T-helper 22 cell (primary cell): Measurements from ENCODE around the gene CDH1.
A peak's percentile ranks its signal among the peaks of the same experiment; 100 is the strongest.

Experiments
- DNase-seq: peaks from one replicate; pipeline ENCODE4 v3.0.0-alpha.2; 2020; ENCODE audit warnings: low read depth

CDH1 gene

DNA sequence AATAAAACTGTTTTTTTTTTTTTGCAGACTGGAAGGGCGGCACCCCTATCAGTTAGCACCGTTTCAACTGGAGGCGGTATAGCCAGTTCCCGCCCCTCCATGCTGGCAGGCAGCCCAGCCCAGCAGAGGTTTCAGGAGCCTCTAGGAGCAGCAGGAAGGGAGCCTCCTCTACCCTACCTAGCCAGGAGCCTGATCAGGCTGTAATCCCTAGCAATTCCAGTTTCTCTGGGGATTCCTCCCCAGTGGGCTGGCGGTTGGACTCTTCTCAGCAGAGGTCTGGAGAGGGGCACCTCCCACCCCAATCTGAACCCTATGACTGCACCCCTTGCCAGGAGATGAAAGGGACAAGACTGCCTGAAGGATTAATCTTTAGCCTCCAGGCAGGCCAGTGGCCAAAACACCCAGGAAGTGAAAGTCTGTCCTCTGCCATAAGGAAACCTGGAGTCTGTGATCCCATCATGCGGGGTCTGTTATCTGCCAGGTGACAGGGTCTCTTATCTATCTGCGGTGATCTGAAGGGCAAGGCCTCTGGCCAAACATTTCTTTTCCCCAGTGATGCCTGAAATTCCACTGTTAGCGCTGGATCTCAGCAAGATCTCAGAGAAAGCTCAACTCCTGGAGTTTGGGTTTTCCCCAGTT lies 4.9 kb upstream of the CDH1 start:
- no peak for DNase-seq

DNA sequence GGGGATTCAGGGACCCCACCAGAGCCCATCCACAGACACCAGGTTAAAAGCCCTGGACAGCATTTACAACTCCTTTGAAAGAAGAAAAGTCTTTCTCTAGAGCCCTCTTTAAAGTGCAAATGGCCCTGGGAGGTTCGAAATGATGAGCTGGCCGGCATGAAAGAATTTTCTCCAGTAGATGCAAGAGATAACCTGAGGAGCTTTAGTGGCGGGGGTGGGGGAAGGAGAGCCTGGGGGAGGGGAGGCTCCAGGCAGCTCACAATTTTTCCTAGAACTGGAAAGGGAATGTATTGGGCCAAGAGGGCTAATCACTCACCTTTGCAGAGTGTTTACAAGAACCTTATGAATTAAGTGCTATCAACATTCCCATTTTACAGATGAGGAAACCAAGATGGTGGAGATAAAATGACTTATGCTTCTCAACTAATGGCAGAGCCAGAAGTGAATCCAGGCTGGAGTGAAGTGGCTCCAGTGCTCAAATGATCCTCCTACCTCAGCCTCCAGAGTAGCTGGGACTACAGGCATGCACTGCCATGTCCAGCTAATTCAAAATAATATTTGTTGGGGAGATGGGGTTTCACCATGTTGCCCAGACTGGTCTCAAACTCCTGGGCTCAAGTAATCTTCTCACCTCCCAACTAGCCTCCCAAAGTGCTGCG lies 4.2 kb upstream of the CDH1 start:
- DNase-seq = no peak

DNA sequence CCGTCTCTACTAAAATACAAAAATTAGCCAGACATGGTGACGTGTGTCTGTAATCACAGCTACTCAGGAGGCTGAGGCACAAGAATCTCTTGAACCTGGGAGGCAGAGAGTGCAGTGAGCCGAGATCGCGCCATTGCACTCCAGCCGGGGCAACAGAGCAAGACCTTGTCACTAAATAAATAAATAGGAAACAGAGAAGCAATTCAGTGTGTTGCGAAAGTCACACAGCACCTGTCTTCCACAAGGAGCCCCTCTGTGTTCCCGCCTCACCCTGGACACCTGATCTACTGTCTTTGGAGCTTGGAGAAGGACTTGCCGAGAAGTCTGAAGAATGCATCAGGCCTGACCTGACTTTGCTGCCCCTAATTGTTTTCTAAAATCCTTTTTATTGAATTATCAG lies 3.5 kb upstream of the CDH1 start:
- no peak for DNase-seq

DNA sequence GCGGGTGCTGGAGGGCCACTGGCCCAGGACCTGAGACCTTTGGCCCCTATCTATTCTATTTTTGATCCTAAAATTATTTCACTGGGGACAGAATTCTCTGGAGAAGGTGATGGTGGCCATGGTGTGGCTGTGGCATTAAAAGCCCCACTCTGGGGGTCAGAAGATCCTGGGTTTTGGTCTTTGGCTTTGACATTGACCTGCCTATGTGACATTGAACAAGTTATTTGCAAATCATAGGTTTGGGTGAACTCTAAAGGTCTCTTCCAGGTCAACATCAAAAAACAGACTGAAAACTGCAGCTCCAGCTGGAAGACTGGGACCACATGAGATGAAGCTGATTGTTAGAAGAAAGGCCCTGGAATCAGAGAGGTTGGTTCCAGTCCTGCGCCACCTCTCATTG lies 2.3 kb upstream of the CDH1 start:
- no peak for DNase-seq

DNA sequence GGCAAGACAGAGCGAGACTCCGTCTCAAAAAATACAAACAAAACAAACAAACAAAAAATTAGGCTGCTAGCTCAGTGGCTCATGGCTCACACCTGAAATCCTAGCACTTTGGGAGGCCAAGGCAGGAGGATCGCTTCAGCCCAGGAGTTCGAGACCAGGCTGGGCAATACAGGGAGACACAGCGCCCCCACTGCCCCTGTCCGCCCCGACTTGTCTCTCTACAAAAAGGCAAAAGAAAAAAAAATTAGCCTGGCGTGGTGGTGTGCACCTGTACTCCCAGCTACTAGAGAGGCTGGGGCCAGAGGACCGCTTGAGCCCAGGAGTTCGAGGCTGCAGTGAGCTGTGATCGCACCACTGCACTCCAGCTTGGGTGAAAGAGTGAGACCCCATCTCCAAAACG lies 531 bp upstream of the CDH1 start:
- no peak for DNase-seq

DNA sequence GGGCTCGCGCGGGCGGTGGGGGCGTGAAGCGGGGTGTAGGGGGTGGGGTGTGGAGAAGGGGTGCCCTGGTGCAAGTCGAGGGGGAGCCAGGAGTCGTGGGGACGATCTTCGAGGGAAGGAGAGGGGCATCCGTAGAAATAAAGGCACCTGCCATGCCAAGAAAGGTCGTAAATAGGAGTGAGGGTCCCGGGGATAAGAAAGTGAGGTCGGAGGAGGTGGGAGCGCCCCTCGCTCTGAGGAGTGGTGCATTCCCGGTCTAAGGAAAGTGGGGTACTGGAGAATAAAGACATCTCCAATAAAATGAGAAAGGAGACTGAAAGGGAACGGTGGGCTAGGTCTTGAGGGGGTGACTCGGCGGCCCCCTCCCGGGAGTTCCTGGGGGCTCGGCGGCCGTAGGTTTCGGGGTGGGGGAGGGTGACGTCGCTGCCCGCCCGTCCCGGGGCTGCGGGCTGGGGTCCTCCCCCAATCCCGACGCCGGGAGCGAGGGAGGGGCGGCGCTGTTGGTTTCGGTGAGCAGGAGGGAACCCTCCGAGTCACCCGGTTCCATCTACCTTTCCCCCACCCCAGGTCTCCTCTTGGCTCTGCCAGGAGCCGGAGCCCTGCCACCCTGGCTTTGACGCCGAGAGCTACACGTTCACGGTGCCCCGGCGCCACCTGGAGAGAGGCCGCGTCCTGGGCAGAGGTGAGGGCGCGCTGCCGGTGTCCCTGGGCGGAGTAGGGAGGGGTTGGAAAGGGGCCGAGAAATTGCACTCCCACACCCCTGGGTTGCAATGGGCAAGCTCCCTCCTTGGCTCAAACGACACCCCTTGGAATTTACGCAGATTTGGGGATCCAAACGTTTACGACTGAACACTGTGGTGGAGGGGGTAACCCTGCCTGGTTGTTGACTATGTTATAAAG lies 888 bp downstream of the CDH1 start:
- DNase-seq = no peak

DNA sequence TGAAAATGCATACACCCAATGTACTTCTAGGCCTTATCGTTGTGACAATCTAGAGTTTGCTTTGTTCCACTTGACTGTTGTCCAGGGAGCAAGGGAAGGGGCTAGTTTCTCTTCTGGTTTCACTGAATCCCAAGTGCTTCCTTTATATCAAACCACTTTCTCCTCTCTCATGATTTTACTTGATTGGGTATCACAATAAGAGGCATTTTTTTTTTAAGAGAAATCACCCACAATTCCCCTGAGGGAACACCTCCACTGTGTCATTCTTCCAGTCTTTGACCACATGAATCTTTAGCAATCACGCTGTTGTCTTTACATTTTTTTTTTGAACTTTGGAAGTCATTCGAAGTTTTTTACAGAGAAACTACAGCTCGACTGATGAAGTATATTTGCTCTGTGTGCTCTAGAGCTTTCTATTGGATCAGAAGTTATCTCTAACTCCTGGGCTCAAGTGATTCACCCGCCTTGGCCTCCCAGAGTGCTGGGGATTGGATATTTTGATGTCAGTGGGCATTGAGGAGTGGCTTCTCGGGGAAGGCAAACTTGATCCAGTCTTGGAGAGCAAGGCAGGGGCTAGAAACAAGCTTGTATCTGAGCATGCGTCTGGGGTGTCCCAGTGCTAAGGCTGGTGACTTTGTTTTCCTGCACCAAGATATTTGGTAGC lies 3.0 kb downstream of the CDH1 start:
- no peak for DNase-seq

DNA sequence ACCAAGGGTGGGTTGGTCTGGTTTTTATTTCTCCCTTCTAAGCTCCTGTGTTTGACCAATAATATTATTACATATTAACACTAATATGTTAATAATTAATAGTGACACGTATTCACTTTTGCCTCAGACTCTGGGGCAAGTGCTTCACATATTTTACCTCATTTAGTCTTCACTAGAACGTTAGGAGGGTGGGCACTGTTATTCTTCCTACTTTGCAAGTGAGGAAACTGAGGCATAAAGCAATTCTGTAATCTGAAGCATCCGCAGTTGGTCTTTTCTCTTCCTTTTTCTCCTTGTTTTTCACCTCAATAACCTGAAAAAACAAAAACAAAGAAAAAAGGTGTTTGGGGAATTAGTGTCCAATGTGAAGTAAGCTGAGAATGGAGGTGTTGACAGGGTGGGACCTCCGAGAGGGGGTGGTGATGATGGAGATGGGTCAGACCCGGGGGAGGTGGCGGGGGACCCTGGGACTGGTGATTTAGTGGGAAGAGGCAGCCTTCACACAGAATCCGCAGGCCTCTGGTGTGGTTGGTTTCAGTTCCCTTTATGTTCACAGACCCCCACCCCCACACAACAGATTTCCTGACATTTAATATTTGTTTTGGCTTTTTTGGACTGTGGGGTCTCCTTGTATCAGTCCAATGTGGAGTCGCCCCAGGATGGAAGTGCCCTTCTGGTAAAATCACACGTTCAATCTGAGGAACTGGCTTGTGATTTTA lies 3.7 kb downstream of the CDH1 start:
- no peak for DNase-seq

DNA sequence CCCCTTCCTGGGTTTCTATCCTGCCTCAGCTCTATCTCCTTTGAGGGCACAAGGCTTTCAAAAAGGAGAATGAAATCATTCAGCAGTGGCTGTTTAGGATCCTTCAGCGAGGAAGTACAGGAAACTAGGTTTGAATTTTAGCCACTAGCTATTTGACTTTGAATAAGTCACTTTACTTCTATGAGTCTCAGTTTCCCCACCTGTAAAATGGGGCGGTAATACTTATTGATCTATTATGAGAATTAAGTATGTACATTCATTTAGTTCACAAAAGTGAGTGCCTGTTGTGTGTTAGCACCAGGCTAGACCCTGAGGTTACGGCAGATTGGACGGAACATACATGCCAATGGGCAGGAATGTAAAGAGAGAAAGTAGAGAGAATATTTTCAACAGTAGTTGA lies 6.6 kb downstream of the CDH1 start:
- no peak for DNase-seq

DNA sequence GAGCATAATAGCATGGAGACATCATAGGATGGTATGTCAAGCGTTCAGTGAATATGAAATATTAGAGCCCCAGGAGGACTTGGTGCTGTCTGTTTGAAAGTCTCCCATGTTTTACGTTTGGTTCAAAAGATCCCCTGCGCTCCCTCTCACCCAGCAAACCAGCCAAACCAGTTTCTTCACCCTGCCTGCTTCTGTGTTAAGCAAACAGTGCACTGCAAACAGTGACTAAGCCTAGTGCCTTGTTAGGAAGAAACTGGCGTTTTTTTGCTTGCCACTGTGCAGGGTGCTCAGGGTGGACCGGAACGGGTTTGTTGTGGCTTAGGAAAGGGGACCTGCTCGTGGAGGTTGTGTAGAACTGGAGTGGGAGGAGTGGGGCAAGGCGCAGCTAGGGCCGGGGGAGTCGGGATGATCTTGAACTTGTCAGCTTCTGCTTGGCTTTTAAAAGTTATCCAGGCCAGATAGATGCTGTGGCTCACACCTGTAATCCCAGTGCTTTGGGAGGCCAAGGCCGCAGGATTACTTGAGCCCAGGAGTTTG lies 7.7 kb downstream of the CDH1 start:
- no peak for DNase-seq

DNA sequence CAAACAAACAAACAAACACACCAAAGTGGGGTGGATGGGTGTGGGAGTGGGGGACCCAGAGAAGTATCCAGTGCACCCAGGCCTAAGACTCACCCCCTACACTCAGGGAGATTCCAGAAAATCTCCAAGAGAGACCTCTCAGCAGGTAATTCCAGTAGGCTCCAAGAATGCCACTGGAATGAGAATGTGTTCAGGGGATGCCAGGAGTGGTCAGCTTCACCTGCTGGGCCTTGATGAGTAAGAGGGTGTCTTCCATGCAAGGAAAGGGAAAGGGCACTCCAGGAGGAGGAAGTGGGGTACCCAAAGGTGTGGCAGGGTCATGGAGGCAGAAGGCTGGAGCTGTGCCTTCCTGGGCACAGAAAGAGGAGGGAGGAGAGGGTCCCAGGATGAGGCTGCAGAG lies 9.9 kb downstream of the CDH1 start:
- DNase-seq = no peak

DNA sequence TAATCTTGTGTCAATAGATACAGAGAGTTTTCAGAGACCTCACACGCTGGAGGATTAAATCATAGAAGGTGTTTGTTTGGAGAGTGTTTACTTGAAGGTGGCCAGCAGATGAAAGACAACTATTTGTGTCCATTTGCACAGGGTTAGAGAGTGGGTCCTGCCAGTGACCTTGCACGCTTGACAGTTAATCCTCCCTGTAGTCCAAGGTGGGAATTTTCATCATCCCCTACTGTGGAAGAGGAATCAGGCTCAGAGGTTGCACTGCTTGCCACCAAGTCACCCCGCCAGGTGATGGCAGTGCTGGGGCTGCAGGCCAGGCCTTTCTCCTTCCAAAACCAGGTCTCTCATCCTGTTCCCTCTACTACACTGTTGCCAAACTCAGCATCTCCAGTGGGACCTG lies 12.3 kb downstream of the CDH1 start:
- no peak for DNase-seq

DNA sequence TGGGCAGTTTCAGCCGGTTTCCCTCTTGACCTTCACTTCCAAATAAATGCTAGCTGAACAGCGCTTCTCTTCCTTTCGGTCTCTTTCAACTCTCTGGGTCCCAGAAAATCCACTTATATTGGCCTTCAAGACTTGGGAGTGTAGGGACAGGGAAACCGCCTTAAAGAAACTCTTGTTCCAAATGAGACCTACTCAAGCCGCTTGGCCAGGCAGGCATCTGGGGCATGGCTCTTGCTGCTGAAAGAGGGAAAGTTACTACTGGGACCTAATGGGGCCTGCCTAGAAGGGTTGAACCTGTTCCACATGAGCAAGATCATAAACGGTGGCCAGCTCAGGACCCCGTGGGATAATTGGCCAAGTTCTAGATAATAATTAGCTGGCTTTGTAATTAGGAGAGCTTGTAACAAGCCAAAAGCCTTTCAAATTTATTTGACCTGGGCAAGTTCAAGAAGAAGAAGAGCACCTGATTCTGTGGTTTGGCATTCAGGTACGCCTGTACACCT lies 13.2 kb downstream of the CDH1 start:
- DNase-seq = no peak

DNA sequence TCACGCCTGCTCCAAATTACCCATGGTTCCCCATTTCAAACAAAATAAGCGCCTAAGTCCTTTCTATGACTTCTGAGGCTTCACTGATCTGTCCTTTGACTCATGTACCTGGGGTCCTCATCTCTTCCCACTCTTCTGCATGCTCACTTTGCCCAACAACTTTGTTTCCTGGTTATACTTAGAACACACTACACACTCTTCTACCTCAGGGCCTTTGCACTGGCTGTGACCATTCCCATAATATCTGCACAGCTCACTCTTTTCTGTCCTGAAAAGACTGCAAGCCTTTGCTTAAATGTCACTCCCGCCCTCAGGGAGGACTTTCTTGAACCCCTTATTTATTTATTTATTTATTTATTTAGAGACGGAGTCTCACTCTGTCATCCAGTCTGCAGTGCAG lies 14.1 kb downstream of the CDH1 start:
- DNase-seq = no peak

DNA sequence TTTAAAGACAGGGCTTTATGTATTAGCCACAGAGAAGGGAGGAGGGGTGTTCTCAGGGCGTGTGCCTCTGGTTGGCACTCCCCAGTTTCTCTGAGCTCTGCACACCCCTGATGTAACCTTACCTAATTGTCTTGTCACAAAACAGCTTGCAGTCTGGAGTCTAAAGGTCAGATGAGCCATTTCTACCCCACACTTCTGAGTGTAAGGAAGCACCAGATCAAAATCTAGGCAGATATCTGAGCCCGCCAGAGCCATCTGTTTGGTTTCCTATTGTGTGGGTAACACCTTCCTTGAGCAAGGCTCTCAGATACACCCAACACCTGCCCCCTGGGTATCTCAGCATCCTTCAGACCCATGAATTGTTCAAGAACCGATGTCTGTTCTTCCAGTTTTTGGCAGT lies 15.5 kb downstream of the CDH1 start:
- no peak for DNase-seq

DNA sequence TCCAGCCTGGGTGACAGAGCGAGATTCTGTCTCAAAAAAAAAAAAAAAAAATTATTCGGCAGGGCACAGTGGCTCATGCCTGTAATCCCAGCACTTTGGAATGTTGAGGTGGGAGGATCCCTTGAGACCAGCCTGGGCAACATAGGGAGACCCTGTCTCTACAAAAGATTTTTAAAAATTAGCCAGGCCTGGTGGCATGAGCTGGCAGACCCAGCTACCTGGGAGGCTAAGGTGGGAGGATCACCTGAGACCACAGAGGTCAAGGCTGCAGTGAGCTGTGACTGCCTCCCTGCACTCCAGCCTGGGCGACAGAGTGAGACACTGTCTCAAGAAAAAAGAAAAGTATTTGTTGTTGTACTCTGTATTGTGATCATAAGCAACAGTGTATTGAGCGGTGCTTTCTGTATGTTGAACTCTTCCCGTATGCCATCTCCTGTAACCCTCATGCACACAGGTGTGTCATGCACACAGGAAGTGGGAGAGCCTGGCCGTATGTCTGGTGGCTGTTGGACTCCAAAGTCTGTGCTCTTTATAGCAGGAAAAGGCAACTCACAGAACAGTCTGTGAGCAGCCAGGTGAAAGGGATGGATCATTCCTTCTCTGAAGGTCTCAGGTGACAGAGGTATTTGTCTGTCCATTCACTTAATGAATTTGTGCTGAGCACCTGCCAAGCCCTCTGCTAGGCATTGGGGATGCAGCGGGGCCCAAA lies 17.1 kb downstream of the CDH1 start:
- DNase-seq = no peak

DNA sequence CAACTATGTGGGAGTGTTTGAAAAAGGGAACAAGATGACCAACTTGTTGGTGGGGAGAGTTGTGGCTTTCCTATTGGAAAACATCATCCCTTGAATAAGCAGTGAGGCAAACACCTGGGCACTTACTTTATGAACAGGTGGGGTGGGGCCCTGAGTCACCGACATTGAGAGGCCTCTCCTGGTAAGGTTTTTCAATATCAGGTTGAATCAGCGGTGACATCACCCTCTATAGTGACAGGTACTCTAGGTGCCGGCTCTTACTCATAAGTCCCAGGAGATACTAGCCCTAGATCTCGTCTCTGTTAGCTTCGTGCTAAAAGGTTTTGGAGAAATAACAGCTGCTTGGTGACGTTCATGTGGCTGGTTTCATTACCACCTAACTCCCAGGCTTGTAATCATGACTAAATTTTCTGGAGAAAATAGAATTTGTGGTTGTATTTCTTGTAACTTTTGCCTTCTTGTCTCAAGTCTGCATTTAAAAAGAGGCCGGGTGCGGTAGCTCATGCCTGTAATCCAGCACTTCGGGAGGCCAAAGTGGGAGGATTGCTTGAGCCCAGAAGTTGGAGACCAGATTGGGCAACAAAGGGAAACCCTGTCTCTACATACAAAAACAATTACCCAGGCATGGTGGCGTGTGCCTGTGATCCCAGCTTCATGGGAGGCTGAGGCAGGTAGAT lies 19.3 kb downstream of the CDH1 start:
- DNase-seq = peak; percentile 16

DNA sequence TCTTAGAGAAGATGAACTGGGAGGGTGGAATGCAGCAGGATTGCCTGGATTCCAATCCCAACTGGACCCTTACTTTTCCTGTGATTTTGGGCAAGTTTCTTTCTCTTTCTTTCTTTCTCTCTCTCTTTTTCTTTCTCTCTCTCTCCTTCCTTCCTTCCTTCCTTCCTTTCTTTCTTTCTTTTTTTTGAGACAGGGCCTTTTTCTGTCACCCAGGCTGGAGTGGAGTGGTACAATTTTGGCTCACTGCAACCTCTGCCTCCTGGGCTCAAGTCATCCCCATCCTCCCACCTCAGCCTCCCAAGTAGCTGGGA lies 20.5 kb downstream of the CDH1 start:
- DNase-seq = no peak

DNA sequence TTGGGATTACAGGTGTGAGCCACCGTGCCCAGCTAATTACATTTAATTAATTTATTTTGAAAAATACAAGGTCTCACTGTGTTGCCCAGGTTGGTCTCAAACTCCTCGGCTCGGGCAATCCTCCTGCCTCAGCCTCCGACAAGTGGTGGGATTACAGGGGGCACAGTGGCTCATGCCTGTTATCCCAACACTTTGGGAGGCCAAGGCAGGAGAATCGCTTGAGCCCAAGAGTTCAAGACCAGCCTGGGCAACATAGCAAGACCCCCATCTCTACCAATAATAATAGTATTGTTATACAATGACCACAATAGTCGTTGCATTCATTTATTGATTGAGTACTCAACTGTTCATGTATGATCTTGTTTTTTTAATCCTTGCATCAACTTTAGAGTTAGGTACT lies 22.0 kb downstream of the CDH1 start:
- DNase-seq = no peak

DNA sequence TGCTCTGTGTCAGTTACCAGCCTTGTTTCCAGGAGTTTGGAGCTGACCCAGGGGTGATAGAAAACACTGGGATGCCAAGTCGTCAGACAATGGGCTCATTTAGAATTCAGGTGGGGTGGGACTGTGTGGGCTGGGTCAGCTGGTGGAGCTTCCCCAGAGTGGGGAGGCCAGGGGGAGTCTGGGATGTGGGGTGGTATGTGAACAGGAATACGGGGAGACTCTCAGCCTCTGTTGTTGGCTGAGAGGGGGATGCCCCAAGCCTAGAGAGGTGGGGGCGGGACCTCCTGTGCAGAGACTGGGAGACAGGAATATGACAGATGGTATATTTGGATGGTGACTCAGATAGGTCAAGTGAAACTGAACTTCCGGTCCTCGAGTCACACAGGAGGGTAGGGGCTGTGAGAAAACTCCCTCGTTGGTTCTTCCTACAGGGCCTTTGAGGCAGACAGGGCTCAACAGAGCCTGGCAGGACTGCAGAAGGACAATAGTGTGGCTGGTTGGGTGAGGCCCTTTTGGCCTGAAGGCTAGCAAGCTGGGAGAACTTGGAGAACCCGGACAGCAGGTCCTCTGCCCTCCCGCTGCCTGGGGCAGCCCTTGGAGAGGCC lies 23.7 kb downstream of the CDH1 start:
- no peak for DNase-seq
